ENCODE data around the gene MRPL14.
A peak's percentile ranks its signal among the peaks of the same experiment; 100 is the strongest.
"Not testable (repeated sequence)": the region's sequence is repeated elsewhere in the genome, so short reads cannot be mapped to it uniquely, and the experiment has no call there.

The MRPL14 gene

DNA sequence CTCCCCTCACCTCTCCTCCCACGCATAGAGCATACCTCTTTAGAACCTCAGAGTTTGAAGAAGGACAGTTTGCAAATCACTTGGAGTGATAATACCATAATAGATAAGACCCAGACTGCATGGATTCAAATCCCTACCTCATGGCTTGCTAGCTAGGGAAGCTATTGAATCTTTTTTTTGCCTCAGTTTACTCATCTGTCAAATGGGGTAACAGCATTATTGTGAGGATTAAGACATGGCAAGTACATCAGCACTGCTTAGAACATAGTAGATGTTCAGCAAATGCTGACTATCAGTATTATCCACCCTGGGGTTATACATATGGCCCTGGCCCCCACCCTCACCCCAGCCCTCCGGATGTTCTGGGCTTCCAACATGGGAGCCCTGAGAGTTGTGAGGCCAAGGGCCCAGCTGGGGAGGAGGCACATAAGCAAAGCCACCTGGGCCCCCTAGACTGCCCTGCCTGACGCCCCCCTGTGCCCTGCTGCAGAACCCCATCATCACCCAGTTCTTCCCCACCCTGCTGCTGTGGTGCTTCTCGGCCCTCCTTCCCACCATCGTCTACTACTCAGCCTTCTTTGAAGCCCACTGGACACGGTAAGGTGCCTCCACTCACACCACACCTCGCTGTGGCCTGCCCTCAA is 22.2 kb upstream of the MRPL14 start:
- DNase-seq (ENCODE audit: low spot score): no peak

DNA sequence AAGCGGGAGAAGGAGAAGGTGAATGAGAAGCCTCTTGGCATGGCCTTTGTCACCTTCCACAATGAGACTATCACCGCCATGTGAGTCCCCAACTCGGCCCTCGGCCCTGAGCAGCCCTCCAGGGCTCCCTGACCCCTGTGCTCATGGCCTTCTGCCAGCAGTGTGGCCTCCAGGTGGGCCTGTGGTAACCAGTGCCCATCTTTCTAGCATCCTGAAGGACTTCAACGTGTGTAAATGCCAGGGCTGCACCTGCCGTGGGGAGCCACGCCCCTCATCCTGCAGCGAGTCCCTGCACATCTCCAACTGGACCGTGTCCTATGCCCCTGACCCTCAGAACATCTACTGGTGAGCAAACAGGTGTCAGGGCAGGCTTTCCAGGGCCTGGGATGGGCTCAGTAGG is 21.1 kb upstream of the MRPL14 start:
- no peak for DNase-seq (ENCODE audit: low spot score)

DNA sequence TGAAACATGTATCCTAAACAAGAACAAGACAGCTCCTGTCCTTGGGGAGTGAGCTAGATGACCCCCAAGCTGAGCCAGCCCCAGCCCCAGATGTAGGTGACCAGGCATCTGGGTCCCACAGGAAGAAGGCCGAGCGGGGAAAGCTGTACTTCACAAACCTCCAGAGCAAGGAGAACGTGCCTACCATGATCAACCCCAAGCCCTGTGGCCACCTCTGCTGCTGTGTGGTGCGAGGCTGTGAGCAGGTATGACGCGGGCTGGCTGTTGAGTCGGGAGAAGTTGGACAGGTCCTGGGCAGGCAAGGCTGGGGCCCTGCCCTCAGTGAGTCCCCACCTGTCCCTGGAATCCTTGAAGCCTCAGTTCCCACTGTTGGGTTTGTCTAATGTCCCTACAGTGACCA is 20.0 kb upstream of the MRPL14 start:
- no peak for DNase-seq (ENCODE audit: low spot score)

DNA sequence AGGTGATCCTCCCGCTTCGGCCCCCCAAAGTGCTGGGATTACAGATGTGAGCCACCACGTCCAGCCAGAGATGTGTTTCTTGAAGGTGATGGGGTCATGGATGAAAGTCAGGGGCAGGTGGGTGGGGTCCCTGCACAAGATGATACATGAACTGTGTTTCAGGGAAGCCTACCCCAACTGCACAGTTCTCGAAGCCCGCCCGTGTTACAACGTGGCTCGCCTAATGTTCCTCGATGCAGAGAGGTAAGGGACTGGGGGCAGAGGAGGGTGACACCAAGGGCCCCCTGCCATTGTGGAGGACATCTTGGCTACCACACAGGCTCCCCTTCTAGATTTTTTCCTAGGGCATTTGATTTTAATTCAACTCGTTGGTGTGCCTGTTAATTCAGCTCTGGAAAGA is 19.4 kb upstream of the MRPL14 start:
- no peak for DNase-seq (ENCODE audit: low spot score)

DNA sequence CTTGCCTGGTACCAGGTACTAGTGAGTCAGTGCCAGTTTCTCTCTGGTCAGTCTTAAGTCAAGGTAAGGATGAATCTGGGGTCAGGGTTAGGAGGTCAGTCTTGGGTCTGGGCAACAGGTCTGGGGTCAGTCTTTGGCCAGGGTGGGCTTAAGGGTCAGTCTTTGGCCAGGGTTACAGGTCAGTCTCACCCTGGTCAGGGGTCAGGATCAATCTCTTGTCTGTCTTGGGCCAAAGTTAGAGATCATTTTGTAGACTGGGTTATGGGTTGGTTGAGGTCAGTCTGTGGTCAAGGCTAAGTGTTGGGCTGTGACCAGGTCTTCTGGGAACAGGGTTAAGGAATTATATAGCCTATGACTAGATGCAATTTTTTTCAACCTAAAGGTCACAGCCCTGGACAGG is 18.6 kb upstream of the MRPL14 start:
- DNase-seq (ENCODE audit: low spot score): no peak

DNA sequence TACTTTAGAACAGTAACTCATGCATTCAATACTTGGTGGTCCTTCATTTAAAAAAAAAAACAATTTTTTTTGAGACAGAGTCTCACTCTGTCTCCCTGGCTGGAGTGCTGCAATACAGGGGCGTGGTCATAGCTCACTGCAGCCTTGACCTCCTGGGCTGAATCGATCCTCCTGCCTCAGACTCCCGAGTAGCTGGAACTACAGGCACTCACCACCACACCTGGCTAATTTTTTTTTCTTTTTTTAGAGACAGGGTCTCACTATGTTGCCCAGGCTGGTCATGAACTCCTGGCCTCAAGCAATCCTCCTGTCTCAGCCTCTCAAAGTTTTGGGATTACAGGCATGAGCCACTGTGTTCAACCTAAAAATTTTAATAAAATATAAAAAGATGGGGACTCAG is 17.3 kb upstream of the MRPL14 start:
- DNase-seq (ENCODE audit: low spot score): not testable (repeated sequence)

DNA sequence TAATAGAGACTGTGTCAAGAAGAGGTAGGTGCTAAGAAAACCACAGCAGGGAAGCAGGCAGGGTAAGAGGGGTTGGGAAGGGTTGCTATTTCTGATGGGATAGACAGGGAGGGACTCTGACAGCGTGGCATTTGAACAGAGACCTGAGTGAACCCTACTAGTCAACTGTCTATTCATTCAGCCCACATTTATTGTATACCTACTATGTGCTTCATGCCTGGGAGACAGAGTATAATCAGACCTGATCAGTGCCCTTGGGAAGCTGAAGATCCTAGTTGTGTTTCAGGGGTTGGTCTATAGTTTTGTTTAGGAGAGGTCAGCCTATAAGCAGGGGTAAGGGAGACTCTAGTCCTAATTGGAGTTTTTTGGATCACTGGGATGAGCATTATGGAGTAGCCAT is 16.5 kb upstream of the MRPL14 start:
- DNase-seq (ENCODE audit: low spot score): no peak

DNA sequence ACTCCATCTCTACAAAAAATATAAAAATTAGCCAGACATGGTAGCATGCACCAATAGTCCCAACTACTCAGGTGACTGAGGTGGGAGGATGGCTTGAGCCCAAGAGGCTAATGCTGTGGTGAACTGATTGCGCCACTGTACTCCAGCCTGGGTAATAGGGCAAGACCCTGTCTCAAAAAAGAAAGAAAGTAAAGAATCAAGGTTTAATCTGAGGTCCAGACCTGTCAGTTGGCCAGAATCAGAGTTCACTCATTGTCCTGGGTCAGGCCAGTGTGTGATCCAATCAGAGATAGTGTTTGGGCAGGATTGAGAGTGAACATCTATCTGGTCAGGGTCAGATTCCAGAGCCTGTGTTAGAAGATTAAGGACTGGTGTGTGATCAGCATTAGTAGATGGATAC is 15.6 kb upstream of the MRPL14 start:
- no peak for DNase-seq (ENCODE audit: low spot score)

DNA sequence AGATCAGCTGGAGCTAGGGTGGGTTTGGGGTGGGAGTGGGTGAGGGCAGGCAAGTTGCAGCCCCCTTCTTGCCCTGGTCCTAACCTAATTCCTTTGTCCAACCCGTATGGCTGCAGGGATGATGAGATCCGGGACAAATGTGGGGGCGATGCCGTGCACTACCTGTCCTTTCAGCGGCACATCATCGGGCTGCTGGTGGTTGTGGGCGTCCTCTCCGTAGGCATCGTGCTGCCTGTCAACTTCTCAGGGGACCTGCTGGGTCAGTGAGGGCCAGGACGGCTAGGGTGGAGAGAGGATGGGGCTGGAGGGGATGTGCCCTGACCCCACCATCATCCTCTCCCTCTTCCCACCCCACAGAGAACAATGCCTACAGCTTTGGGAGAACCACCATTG is 12.1 kb upstream of the MRPL14 start:
- no peak for DNase-seq (ENCODE audit: low spot score)

DNA sequence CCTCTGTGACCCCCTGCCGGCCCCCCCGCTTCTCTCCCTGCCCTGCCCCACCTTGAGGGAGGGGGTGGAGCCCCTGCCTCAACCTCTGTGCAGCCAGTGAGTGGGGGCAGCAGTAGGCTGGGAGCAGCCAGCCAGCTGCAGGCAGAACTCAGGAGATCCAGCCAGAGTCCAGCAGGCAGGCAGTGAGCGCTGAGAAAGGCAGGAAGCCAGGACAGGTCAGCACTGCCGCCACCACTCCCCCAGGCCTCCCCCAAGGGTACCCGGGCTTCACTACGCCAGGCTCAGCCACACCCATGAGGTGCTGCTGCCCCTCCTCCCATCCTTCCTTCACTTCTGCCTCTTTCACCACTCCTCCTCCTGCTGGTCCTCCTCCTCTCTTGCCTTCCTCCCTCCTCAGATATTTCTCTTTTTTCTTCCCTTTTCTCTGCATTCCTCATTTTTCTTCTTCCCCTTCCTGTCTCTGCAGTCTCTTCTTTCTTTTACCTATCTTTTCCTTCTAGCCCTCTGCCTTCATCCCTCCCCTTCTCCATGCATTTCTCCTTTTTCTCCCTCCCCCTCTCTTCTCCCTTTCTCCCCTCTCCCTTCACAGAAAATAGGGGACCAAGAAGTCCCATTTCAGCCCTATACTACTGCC is 11.6 kb upstream of the MRPL14 start:
- DNase-seq (ENCODE audit: low spot score): no peak

DNA sequence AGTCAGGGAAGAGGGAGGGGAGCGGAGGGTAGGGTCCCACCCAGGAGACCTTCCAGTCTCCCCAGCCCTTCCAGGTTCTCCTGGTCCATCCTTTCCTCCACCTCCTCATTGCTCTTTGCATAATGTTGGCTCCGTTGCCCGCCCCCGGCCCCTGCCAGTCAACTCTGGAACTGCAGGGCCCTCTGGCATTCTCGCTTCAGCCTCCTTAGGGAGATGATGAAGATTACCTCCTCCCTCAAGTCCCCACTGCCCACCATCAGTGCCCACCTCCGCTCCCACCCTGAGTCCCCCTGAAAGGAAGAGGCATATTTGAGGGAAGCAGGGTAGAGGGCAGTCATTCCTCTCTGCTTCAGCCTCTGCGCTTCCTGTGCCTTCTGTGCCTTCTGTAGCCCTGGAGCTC is 8.6 kb upstream of the MRPL14 start:
- DNase-seq (ENCODE audit: low spot score): no peak

DNA sequence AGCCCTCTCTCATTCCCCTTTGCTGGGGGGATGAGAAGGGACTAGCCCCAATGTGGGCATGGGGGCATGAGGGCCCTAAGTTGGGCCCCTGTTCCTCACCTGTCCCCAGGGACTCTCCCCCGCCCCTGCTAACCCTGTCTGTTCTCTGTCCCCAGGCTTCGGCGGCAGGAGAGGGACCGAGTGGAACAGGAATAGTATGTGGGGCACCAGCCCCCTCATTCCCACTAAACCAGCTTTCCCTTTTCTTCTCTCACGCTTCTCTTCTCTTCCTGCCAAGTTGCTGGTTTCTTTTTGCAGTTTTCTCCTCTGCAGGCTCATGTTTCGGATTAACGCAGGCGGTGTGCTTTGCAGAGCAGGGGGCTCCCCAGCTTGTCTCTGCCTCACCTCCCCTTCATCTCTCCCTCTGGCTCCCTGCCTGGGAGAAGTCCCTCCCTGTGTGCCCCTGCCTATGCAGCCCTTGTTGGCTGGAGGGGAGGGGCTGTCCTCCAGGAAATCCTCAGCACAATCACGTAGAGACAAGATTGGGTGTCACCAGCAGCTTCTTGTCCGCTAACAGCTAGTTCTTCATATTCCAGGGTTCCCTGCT is 8.0 kb upstream of the MRPL14 start:
- no peak for DNase-seq (ENCODE audit: low spot score)

DNA sequence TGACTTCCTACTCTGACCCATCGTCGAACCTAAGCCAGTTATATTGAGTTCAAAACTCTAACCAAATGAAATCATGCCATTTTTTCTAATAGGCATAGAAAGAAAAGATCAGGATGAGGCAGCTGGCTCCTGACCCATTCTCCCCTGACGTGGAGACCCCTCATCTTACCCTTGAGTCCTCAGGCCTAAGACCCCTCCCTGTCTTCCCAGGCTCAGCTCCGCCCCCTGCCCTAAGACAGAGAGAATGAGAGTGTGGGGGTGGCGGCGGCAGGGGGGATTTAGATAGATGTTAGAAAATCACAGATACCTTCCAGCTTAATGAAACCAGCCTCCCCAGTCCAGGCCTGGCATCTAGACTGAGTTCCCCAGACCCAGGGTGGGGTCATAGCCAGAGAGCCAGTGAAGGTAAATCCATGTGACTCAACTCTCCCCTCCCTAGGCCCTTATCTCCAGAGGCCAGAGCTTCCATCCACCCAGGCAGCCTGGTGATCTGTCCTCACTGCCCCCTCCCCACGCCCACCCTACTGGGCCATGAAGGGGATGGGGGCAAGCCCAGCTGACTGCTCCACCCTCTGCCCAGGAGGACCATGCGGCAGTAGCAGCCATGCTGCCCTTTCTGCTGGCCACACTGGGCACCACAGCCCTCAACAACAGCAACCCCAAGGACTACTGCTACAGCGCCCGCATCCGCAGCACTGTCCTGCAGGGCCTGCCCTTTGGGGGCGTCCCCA is 6.9 kb upstream of the MRPL14 start:
- no peak for DNase-seq (ENCODE audit: low spot score)

DNA sequence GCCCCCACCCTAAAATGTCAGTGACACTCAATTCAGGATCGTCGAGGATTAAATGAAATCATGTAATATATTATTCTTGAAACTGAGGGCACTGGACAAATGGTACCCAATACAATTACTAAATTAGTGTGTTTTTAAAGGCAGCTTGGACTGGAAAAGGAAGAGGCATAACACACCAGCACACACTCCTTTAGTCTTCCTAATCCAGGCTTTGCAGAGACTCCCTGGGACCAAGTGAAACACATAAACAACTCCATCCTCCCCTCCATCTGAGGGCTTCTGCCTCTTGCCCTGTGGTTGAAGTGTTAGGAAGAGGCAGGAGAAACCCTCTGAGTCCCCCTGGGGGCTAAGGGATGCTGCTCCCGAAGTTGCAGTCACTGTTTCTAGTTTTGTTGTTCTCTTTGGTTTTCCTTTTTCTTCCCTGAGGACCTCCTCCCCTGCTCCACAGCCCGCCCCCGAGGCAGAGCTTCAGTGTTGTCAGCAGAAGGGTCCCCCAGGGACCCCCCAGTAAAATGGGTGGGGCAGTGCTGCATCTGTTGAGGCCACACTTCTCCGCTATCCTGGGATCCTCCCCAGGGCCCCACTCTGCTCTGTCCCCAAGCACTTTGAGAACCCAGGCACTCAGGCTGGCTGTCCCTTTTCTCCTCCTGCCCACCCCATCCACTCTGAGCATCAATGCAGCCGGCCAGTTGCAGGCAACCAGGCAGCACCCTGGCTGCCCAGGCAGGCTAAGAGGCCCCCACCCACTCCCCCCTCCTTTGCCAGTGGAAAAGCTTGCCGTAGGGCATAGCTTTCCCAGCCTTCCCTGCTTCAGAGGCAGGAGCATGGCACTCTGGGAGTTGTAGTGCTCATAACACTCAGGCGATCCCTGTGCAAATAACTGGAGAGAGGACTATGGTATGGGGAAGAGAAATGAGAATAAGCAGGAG is 6.0 kb upstream of the MRPL14 start:
- DNase-seq (ENCODE audit: low spot score): peak; percentile 74

DNA sequence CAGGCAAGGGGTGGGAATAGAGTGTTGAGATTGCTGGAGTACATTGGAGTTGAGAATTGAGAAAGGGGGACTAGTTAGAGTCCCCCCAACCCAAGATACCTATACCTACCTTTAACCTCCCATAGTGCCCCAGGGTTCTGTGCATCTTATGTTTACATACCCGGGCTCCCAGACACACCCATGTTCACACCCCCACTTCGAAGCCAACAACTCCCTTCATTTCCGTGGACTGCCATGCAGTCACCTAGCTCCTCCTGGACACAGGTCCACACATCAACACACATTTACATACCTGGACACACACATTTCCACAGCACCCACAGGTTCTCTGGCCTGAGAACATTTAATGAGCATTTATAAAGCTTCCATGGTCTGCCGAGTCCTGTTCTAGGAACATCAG is 5.2 kb upstream of the MRPL14 start:
- no peak for DNase-seq (ENCODE audit: low spot score)

DNA sequence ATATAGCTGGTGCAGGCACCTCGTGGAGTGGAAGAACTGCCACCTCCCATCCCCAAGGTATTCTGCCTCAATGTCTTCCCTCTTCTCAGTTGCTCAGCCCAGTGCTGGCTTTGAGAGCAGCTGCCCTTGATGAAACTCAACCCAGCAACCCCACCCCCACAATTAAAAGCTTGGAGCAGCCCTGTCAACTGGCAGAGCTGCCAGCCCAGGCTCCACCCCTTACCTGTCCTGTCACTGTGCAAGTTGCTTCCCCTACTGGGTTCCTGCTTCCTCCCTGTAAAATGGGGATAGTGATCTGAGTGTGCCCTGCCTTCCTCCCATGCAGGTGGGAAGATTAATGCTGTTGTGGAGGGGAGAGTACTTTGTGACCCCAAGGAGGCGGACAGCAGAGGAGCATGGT is 4.6 kb upstream of the MRPL14 start:
- no peak for DNase-seq (ENCODE audit: low spot score)

DNA sequence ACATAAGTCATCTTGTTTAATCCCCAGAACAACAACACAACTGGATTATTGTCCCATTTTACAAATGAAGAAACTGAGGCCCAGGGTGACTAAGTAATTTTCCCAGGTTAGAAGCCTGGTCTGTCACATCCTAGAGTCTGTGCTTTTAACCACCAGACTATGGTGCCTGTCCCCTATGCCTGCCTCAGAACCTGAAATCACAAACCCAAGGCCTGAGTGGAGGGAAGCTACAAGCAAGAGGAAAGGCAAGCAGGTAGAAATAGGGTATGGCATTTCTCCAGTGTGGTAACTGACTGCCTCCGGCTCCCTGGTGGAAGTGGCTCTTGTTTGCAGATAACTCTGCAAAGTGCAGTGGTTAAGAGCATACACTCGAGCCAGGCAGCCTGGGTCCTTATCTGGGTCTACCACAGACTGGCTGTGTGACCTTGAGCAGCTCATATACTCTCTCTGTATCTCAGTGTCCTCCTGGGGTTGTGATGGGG is 2.6 kb upstream of the MRPL14 start:
- DNase-seq (ENCODE audit: low spot score): no peak

DNA sequence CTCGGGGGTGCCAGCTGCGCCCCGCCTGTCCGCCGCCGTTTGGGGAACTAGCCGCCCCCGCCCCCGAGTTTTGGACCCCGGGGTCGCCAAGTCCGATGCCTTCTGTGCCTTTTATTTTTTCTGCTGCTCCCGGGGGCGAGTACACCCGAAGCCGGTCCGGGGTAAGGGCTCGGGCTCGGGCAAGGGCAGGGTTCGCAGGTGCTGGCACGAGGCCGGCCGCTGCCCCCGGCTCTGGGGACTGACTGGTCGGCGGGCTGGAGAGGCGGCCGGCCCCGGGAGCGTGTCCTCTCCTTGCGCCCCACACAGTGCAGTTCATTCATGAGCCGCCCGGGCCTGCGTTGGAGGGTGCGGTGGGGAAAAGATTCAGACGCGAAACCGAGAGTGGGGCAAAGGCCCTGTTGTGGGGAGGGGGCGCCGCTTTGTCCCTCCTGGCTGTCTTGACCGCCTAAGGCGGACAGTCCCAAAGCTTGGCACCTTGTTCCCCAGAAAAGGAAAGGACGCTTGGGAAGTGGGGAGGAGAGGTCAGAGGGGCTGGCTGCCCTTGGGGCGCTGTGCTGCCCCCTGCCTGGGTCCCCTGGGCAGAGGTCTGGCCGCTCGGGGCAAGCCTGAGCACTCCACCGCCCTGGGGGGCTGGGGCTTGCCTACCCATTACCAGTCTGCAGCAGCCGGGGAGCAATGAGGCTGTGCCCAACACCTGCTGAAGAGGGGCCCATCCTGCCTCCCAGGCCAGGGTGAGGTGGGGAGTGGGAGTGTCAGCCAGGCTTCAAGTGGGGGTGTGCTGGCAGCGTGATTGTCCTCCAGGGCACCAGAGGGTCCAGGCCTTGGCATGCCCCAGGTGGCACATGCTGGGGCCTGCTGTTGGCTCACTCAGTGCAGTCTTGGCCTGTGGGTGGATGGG is 1.0 kb upstream of the MRPL14 start:
- DNase-seq (ENCODE audit: low spot score): peak; percentile 71

DNA sequence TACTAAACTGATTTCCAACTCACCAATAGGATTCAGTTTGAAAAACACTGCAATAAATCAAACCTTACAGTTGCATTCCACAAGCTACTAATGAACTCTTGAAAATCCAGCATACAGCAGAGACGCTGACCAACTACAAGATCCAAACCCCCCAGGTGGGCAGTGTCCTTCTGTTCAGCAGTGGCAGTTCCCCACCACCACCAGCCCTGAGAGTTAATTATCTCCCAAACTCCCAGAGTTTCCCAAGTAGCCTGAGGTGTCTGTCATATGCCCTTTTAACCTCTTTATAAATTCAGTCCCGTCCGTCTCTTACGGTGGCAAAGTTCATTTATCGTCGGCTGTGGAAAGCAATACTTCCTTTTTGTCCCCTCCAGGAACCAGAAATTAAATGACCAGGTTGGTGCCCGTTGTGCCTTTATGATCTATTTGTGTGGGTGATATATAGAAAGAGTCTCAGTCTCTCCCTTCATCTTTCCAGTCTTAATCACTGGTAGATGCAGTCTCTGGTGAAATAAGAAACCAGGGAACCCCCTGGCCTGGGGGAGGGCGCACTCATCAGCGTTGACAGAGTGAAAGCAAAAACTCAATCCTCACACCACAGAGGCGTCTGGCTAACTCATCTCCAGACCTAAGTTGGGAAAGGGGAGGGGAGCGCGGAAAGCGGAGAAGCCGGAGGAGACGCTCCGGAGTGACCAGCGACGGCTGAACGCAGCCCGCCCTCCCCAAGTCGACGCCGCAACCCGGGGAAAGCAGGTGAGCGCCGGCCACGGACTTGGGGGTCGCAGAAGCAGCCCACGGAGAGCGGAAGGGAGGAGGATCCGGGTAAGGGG is 717 bp downstream of the MRPL14 start:
- DNase-seq (ENCODE audit: low spot score): peak; percentile 75

DNA sequence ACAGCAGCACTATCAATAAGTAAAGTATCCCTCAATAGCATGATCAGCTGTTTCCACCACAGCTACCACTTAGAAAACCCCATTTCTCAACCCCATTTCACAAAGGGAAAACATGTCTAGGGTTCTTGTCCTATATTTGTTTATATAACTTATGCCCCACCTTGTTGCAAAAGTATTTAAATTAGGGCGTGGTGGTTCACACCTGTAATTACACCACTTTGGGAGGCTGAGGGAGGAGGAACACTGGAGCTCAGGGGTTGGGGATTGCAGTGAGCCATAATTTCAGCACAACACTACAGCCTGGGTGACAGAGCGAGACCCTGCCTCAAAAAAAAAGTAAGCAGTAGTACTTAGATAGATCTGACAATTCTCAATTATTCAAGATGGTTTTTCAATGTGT is 3.7 kb downstream of the MRPL14 start:
- DNase-seq (ENCODE audit: low spot score): no peak
